ENCODE results near the gene L3MBTL1. TPM values are rescaled to one million over a fixed set of nuclear protein-coding genes. Genes with fewer than 3 reads are reported as not detected.
"Not testable (repeated sequence)": the region's sequence is repeated elsewhere in the genome, so short reads cannot be mapped to it uniquely, and the experiment has no call there.

The L3MBTL1 gene
- total and polyA plus RNA-seq, 2 donors (not counting 3 experiments of a cell fraction or from before 2014, with no cell fraction given): 5.2 to 8.2 TPM

GRCh38 chr20:43502021-43502420 is 5.5 kb upstream of the L3MBTL1 start:
- DNase-seq (ENCODE audit: low read depth, low spot score); H3K4me3 ChIP-seq (replicated peaks in 1 of 3; ENCODE audit: insufficient read depth in 1 of 3, low read depth in 1 of 3, low read length in 3 of 3); intact Hi-C loops (cut with micrococcal nuclease); H3K27ac ChIP-seq (ENCODE audit: insufficient read depth, low read depth, low read length); H3K9me3 ChIP-seq (replicated peaks; ENCODE audit: control insufficient read depth, insufficient read depth, low read length); H4K20me1 ChIP-seq (replicated peaks; ENCODE audit: control insufficient read depth, extremely low read depth, insufficient read depth, low read length); H3K4me1 ChIP-seq (ENCODE audit: control insufficient read depth, extremely low read depth, insufficient read depth, low read length); BruUV-seq (replicated peaks); H2AFZ ChIP-seq (ENCODE audit: low read depth, low read length); H3K79me2 ChIP-seq (ENCODE audit: control insufficient read depth, insufficient read depth, low read length); POLR2A ChIA-PET; H3K9me1 ChIP-seq (replicated peaks; ENCODE audit: control insufficient read depth, extremely low read depth, insufficient read depth, low read length); H3K36me3 ChIP-seq (ENCODE audit: control insufficient read depth in 2 of 2, extremely low read depth in 1 of 2, insufficient read depth in 2 of 2, low read length in 2 of 2); H3K4me2 ChIP-seq (ENCODE audit: insufficient read depth, low read length); H3K9ac ChIP-seq (replicated peaks; ENCODE audit: extremely low read depth, insufficient read depth, low read length); dilution Hi-C loops (cut with MboI; ENCODE audit: extremely low pct_ligation_motif_present, low sequenced_read_pairs); FAIRE-seq: not testable (repeated sequence)
- peaks cover 13 to 22% of the 10 kb centered on the region in 2 experiments for H3K27me3 ChIP-seq (ENCODE audit: control insufficient read depth in 2 of 2, insufficient read depth in 2 of 2, low read length in 2 of 2)
- CTCF ChIA-PET: interaction anchor here (0.6 to 0.8 kb wide), 2 partner anchors 18 to 1437 kb away, joined by 3 read pairs; no protein-coding TSS in a partner anchor

GRCh38 chr20:43506238-43506637 is 1.3 kb upstream of the L3MBTL1 start:
- no peak overlapping the region for H3K4me2 ChIP-seq (ENCODE audit: insufficient read depth, low read length)
- no peaks in the 10 kb centered on the region for H4K20me1 ChIP-seq (replicated peaks; ENCODE audit: control insufficient read depth, extremely low read depth, insufficient read depth, low read length)
- H3K4me3 ChIP-seq (replicated peaks in 1 of 3; ENCODE audit: insufficient read depth in 1 of 3, low read depth in 1 of 3, low read length in 3 of 3): no peak overlapping the region
- dilution Hi-C loops (cut with MboI; ENCODE audit: extremely low pct_ligation_motif_present, low sequenced_read_pairs) (no loop called here), intact Hi-C loops (cut with micrococcal nuclease) (loop anchor here (5.0 kb wide), 1 partner anchor 34 kb away; no protein-coding TSS in a partner anchor)
- H3K27me3 ChIP-seq (ENCODE audit: control insufficient read depth in 2 of 2, insufficient read depth in 2 of 2, low read length in 2 of 2): peaks cover 25 to 29% of the 10 kb centered on the region in 2 experiments
- CTCF ChIA-PET: interaction anchor here (1.3 kb wide), 1 partner anchor 32 kb away, joined by 3 read pairs; no protein-coding TSS in a partner anchor
- H3K36me3 ChIP-seq (ENCODE audit: control insufficient read depth in 2 of 2, extremely low read depth in 1 of 2, insufficient read depth in 2 of 2, low read length in 2 of 2): no peaks in the 10 kb centered on the region
- BruUV-seq (replicated peaks): no TSS peak
- FAIRE-seq (no peak), DNase-seq (ENCODE audit: low read depth, low spot score) (no peak)
- H3K27ac ChIP-seq (ENCODE audit: insufficient read depth, low read depth, low read length): no peak overlapping the region
- no peaks in the 10 kb centered on the region for H3K79me2 ChIP-seq (ENCODE audit: control insufficient read depth, insufficient read depth, low read length)
- no peaks in the 10 kb centered on the region for H3K9me1 ChIP-seq (replicated peaks; ENCODE audit: control insufficient read depth, extremely low read depth, insufficient read depth, low read length)
- TF ChIP-seq GATA2 (IDR thresholded peaks at IDR 0.05; ENCODE audit: insufficient read depth, insufficient read length, low read depth, low read length) (no peak), MAX (IDR thresholded peaks at IDR 0.05; ENCODE audit: insufficient read depth, insufficient read length) (no peak), POLR2A (IDR thresholded peaks at IDR 0.05; ENCODE audit: low read depth, low read length) (no peak), EZH2 (IDR thresholded peaks at IDR 0.05; ENCODE audit: borderline replicate concordance, low read depth, low read length, severe bottlenecking) (no peak), FOS (IDR thresholded peaks at IDR 0.05; ENCODE audit: borderline replicate concordance, insufficient read depth, low read length) (no peak), MYC (IDR thresholded peaks at IDR 0.05; ENCODE audit: low read depth, low read length) (no peak), POLR2AphosphoS5 (IDR thresholded peaks at IDR 0.05; ENCODE audit: insufficient read depth, low read depth, low read length) (no peak)
- no peaks in the 10 kb centered on the region for H3K9me3 ChIP-seq (replicated peaks; ENCODE audit: control insufficient read depth, insufficient read depth, low read length)
- POLR2A ChIA-PET: no interaction called here
- H3K9ac ChIP-seq (replicated peaks; ENCODE audit: extremely low read depth, insufficient read depth, low read length): no peak overlapping the region
- H2AFZ ChIP-seq (ENCODE audit: low read depth, low read length): no peak overlapping the region
- H3K4me1 ChIP-seq (ENCODE audit: control insufficient read depth, extremely low read depth, insufficient read depth, low read length): peaks cover 4% of the 10 kb centered on the region
